ENCODE results near the gene NR2C2.
"Not testable (repeated sequence)": the region's sequence is repeated elsewhere in the genome, so short reads cannot be mapped to it uniquely, and the experiment has no call there.

NR2C2 gene

DNA sequence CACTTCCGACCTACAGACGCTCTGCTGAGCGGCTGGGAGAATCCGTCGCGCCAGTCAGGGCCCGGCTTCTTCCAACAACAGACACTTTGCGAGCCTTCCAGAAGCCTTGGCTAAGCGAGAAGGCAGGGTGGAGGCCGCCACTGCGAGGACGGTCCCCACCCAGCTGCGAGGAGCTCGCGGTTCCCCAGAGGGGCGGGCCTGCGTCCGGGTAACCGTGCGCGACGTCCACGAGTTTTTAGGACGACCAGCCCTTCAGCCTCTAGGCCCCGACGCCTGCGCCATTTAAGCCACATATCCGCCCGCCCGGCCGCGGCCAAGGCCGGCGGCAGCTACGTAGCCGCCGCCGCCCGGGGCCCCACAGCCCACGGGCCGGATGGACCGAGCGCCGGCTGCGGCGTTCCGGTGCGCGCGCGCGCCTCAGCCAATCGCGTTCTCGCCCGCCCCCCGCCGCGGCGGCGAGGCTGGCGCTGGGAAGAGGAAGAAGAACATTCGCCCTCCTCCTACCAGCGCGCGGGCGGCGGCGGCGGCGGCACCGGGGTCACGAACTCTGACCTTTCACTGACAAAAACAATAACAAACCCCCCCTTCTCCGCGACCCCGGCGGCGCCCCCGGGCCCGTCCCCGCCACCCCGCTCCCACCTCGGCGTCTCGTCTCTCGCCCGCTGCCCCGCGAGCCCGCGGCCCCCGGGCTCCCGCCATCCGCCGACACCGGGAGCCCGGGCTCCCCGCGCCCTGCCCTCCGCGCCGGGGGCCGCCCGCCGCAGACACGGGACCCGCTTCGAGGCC lies at the start of gene NR2C2:
Gene NR2C2 (plus strand): TSS at position 484 of the 786 bp plus-strand sequence. CDS start 56,332 bp downstream, outside the sequence.
- DNase-seq, result peak; percentile 41

DNA sequence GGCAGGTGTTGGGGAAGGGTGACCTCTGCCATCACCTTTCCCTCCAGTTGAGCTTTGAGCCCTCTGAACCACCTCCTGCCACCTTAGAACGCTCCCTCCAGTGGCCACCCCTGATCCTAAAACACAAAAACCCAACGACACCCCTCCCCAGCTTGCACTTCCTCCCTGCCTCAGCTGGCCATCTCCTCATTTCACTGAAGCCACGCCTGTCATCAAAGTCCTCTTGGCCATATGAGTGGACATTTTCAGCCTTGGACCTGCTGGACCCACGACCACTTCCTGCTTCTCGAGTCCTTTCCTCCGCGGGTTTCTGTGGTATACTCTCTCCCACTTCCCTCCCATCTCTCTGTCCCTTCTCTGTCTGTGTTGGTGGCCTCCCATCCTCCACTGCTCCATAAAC lies 48.5 kb upstream of the NR2C2 start:
- DNase-seq, result no peak

DNA sequence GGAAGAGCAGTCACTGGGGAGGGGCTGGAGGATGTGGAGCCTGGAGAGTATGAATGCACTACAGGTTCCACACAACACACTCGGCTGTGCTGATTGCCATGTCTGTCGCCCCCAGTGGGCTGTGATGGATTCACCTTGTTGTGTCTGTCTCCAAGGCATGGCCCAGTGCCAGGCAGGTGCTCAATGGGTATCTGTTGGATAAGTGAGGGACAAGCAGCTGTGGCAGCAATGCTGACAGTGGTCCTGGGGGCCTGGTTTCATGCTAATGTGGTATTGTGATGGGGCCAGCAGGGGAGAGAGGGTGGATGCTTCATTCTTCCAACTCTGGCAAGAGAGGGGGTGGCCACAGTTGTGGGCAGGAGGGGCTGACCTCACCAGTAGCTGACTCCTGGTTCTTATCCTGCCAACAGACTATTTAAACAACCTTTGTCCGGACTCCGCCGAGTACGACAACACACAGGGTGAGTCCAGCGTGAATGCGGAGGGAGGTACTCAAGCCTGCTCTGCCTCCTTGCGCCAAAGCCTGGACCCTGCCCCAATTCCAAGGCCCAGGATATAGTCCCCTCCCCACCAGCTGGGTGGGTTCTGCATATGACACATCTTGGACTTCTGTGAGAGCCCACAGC lies 47.3 kb upstream of the NR2C2 start:
- no peak for DNase-seq

DNA sequence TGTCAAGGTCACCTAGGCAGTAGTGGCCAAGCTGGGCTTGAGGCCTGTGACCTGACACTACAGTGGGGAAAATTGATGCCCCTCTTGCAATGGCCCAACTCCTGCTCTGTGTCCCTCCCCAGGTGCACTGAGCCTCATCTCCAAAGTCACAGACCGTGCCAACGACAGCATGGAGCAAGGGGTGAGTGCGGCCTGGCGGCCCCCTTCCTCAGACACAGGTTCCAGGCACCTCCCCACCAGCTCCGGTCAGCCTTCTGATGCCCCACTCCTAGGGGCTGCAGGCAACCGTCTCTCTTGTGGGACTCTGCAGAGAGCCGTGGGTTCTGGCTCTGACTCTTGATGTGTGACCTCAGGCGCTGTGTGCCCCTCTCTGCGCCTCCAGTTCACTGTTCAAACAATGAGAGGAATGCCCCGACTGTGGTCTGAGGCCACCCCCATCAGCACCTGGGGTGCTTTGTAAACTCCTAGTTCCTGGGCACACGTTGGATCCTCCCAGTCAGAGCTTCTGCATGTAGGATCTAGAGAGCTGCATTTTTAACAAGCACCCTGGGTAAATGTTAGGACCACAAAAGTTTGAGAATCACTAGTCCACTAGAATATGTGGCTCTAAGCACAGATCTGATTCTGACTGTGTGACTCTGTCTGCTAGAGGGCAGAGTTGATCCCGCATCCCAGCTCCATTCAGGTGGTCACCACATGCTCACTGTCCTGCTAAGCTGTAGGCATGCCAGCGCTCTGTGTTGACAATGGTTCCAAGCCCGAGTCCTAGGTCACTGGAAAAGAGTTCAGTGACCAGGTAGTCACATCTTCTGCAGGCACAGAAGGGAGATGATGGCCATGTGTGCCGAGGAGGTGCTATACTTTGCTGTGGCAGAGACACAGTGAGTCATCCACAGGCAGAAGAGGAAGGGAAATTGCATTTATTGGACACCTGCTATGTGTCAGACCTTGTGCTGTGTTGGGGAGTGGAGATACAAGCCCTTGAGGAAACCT lies 46.2 kb upstream of the NR2C2 start:
- no peak for DNase-seq

DNA sequence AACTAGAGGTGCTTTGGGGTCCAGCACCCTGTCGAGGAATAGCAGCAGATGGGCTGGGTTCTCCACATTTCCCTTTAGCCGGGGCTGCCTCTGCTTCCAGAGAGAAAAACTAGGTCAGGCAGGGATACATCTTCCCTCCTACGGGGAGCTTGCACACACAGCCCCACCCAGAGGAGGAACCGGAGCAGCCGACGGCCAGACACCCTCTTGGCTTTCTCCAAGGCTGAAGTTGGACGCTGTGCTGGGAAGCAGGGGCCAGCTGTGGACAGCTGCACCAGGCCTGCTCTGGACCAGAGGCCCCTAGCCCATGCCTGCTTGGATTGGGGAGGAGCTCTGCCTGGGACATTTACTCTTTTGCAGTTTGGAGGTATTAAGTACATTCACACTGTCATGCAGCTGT lies 44.7 kb upstream of the NR2C2 start:
- DNase-seq, result no peak

DNA sequence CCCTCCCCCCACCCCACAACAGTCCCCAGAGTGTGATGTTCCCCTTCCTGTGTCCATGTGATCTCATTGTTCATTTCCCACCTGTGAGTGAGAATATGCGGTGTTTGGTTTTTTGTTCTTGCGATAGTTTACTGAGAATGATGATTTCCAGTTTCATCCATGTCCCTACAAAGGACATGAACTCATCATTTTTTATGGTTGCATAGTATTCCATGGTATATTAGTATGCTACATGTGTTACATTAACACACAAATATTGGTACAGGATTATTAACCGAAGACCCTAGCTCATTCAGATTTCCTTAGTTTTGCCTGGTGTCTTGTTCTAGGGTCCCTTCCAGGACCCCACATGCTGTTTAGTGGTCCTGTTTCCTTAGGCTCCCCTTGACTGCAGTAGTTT lies 43.9 kb upstream of the NR2C2 start:
- not testable (repeated sequence) for DNase-seq

DNA sequence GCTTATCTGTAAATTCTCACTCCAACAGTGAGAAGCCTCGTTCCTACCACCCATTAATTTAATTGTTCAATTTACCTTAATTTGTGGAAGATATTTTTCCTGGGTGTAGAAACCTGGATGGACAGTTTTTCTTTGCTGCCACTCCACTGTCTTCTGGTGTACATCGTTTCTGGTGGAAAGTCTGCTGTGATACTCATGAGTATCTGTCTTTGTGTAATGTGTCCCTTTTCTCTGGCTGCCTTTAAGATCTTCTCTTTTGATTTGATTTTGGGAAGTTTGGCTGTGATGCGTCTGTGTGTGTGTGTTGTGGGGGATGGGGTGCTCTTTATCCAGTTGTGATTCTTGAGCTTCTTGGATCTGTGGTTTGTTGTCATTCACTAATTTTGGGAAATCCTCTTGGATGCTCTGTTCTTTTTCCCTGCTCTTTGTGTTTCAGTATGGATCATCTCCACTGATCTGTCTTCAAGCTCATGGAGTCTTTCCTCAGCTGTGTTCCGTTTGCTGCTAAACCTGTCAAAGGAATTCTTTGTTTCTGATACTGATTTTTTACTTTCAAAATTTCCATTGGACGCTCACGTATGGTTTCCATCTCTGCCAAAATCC lies 42.2 kb upstream of the NR2C2 start:
- no peak for DNase-seq

DNA sequence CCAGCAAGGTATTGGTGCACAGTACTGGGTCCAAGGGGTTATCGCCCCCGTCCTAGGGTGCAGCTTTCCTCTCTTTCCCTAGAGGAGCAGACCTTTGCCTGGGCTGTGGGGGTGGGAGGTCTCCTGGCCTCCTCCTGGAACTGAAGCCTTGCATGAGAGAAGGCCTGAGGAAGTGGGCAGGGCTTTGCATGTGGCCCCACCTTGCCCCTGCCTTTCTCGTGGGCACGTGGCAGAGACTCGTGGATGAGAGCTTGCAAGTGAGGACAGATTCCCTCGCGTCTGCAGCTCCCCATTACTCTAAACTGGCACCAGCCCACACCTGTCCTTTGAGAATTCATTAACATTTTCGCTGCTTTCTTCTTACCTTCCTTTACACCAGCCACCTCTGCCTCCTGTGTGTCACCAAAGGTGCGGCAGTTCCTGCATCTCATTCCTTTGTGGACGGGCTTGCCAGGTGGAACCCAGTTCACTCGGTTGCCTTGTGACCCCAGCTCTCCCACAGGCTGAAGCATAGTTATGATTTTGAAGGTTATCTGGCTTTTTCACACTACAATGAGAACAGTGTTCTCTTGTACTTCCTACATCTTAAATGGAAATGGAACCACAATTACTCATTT lies 40.9 kb upstream of the NR2C2 start:
- no peak for DNase-seq

DNA sequence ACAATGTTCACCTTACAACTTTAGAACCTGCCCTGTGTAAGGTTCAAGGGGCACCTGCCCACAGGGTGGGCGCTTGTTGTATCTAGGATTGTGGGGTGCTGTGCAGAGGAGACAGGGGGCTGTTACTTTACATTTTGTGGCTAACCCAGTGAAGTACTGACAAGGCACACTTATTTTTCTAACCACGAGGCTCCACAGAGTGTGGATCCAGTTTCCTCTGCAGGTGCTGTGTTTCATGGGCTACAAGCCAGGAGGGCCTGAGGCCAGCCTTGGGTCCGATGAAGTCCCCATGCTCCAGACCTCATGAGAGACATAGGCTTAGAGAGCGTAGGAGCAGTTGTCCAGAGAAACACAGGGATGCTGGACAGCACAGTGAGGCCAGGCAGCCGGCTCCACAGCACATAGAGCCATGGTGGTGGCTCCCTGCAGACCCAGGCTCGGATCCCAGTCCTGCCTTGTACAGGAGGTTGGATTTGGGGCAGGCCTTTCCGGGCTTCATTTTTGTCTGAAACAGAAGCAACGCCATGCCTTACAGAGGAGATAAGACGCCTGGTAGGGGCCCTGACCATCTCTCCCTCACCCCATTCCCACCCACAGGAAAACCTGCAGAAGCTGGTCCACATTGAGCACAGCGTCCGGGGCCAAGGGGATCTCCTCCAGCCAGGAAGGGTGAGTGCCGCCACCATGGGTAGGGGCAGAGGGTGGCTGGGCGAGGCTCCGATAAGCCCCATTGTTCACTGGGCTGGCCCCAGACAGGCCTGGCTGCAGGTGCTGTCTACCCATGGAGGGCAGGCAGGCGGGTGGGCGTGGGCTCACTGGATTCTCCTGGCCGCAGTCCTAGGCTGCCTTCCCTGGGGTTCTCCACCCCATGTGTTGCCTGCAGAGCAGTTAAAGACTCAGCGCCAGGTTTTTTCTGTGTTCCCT lies 40.1 kb upstream of the NR2C2 start:
- DNase-seq, result no peak

DNA sequence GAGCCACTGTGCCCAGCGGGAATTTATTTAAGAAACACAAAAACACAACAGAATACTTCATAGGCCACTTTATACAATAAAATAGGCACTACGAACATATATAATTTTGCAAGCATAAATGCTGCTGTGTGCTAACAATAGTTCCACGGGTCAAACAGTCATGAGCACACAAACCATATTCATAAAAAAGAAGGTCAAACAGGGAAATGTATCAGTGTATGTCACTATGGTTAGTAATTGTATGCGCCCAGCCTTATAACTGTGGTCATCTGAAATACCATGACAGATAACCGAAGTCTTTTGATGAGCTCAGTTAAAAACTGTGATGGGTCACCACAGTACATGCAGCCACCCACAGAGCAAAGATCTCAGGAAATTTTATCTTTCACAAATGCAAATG lies 38.1 kb upstream of the NR2C2 start:
- DNase-seq, result no peak

DNA sequence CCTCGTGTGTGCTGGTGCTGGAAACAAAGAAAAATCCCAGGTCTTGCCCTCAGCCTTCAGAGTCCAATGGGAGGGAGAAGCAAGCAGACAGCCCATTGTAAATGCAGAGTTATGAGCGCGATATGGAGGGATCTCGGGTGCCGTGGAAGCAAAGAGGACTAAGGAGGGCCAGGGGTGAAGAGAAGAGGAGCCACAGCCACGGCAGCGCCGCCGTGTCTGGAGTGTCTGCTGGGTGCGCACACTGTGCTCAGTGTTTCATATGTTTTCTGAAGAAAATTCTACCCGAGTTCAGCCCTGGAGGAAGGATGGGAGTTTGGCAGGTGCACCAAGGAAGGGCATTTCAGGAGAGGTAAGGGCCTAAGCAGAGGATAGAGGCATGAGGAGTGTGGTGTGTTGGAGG lies 35.7 kb upstream of the NR2C2 start:
- no peak for DNase-seq

DNA sequence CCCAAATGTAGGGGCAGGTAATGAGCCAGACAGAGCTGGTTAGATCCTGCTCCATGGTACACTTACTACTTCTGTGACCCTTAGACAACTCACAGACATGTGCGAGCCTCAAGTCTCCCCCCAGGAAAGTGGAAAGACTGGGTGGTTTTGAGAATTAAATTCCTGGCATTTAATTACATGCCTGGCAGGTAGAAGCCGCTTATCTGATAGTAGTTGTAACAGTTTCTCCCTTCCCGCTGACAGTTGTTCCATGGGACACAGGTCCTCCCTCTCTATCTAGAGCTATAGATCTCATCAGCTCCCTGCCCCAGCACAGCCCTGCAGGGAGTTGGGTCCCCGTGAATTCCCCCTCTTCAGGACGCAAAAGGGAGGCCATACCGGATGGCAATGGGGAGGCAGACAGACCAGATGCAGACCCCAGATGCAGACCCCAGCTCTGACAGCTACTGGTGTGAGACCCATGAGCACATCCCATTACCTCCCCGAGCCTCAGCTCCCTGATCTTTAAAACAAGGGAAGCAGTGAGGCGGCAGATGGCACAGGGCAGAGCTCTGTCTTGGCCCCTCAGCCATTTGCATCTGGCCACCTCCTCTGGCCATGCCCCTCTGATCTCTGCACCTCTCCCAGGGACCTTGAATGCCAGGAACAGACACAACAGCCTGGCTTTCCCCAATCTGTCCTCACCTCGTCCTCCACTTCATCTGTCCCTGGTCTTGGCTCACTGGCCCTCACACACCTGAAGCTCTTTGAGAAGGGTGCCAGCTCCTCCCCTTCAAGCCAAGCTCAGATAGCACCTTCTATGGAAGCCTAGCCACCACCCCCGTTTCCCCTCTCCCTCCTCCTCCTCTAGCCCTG lies 34.1 kb upstream of the NR2C2 start:
- DNase-seq, result no peak

DNA sequence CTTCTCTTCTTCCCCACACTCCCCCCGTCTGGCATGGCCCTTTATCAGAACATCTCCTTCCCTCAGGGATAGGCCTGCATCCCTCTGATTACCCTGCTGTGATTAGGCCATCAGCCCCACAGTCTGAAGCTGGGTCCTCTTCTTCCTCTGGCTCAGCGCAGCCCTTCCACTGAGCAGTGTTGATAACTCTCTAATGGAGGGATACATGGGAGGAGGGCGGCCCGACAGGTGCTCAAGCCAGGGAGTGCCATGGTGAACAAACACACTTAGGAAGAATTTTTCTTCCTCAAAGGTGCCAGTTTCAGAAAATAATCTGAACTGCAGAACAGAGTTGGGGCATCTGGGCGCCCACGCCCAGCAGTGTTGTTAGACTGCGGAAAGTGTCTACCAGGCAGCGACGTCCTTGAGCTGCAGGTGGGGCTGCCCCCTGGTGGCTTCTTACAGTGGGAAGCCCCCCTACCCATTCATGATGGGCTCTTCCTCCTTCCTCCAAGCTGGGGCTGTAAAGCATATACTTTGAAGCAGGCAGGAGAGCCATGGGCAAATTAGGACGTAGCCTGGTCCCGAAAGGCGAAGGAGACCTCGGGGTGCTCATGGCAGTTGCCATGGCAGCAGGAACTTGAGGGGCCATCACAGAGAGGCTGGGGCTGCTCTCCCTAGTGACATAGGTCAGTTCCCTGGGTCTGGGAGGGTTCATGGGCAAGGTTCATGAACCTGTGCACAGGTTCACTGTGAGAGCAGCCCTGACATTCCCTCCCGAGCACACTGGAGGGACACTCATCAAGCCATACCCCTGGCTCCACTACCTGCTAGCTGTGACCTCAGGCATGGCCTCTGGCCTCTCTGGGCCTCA lies 33.2 kb upstream of the NR2C2 start:
- DNase-seq, result no peak

DNA sequence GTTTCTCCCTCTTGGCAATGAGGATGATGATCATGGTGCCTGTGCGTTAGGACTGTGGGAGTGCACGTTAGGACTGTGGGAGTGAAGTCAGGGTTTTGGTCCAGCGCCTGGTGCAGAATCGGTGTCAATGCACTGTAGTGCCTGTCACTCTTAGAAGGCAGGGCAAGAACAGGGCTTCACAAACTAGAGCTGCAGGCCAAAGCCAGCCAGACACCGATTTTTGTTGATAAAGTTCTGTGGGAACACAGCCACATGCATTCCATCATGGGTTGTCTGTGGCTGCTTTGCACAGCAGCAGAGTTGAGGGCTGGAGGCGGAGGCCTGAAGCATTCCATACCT lies 32.6 kb upstream of the NR2C2 start:
- no peak for DNase-seq

DNA sequence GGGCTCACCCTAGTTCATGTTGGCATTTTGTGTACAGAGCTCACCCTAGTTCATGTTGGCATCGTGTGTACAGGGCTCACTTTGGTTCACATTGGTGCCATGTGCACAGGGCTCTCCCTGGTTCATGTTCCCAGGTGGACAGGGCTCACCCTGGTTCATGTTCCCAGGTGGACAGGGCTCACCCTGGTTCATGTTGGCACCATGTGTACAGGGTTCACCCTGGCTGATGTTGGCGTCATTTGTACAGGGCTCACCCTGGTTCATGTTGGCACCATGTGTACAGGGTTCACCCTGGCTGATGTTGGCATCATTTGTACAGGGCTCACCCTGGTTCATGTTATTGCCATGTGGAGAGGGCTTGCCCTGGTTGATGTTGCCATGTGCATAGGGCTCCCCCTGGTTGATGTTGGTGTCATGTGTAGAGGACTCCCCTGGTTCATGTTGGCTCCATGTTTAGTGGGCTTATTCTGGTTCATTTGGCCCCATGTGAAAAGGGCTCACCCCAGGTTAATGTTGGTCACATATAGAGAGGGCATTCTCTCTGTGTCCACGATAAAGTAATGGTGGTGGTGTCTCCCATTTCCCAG lies 31.7 kb upstream of the NR2C2 start:
- no peak for DNase-seq

DNA sequence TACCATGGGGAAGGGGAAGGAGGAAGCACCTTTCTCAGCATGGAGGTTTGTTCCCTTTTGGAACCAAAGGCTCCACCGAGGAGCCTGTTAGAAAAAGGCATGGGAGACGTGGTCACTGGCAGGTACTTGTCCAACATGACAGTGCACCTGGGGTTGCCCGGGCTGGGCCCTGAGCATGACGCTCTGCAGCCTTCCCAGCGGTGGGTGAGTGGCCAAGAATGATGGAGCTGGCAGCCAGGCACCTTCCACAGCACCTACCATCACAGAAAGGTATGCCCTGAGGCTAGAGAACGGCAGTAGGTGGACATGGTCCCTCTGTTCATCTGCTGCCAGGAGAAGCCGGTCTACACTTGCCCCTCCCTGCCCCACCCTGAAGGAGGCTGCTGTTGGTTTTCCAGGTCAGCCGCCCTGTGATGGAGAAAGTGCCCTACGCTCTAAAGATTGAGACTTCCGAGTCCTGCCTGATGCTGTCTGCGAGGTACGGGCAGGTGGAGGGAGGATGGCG lies 29.0 kb upstream of the NR2C2 start:
- no peak for DNase-seq

DNA sequence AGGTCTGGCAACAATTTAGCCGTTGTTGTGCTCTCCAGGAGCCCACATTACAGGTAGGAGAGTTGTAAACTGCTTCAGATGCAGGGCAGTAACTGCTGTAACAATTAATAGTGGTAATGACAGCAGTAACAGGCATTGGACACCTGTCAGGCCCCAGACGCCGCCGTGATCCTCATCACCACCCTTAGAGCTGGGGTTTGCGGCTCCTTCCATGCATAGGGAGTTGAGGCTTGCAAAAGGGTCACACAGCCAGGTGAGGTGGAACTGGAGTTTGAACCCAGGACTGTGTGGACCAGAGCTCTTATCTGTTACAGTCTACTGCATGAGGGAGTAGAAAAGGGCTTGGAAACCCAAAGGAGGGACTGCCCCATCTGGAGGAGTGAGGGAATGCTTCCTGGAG lies 26.8 kb upstream of the NR2C2 start:
- no peak for DNase-seq

DNA sequence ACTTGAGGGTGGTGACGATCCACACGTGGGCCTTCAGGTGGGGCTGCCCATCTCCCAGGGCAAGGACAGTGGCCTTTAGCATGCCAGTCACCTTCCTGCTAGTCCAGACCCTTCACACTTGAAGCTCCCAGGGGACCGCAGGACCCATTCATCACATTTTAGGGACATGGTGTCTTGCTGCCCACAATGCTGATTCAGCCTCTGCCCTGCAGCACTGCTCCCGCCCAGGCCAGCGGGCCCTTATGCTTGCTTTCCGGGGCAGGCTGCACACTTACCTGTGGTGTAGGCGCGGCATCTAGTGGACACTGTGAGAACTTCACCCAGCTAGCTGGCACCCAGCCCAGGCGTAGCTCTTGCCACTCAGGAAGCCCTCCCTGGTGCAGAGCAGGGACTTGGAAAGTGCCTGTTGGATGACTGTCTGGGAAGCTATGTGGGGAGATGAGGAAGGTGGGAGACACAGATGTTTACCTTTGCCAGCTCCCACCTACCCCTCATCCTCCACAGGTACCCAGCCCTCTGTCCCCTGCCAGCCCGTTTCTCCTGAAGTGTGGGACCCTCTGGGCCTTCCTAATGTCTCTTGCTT lies 26.3 kb upstream of the NR2C2 start:
- peak; percentile 66 for DNase-seq
